ENCODE data around the gene GALNT6. TPM values are rescaled to one million over a fixed set of nuclear protein-coding genes. Genes with fewer than 3 reads are reported as not detected.

Gene GALNT6
- total and polyA plus RNA-seq, 2 donors (not counting 1 experiment from before 2014, with no cell fraction given) = 25.2 to 115 TPM

DNA sequence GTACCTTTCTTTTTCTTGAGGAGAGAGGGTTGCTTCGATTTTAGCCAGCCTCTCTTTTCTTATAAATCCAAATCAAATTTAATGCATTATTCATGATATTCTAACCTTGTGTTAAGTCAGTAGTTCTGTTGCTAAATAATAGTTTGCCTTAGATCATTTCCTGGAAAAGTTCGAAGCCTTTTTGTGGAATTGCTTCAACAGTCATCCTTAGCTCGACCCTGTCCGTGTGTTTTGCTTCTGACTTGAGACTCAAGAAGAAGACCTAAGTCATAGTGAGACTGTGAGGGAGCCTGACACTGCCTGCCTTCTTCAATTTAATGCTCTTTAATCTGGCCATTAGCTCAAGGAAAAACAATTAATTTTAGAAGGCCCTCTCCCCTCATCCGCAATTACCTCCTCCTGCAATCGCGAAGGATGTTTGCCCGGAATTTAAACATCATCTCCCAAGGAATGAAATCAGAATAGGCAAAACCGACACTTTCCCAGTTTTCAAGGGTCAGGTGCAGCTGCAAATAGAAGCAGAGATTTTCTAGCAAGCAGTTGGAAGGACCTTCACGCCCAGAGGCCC, 33.0 kb upstream of the GALNT6 start:
- no peak for TF ChIP-seq EZH2 (IDR thresholded peaks at IDR 0.05; ENCODE audit: low read length, missing control alignments)
- TF ChIP-seq, protein P1, sequence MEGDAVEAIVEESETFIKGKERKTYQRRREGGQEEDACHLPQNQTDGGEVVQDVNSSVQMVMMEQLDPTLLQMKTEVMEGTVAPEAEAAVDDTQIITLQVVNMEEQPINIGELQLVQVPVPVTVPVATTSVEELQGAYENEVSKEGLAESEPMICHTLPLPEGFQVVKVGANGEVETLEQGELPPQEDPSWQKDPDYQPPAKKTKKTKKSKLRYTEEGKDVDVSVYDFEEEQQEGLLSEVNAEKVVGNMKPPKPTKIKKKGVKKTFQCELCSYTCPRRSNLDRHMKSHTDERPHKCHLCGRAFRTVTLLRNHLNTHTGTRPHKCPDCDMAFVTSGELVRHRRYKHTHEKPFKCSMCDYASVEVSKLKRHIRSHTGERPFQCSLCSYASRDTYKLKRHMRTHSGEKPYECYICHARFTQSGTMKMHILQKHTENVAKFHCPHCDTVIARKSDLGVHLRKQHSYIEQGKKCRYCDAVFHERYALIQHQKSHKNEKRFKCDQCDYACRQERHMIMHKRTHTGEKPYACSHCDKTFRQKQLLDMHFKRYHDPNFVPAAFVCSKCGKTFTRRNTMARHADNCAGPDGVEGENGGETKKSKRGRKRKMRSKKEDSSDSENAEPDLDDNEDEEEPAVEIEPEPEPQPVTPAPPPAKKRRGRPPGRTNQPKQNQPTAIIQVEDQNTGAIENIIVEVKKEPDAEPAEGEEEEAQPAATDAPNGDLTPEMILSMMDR (conservative IDR thresholded peaks at IDR 0.05 in 1 of 2, IDR thresholded peaks at IDR 0.05 in 1 of 2; ENCODE audit: low read depth in 1 of 2, low read length in 2 of 2) = no peak
- peak overlapping the region in 3 of 4 experiments; percentile 38 to 87 (median 73) for H3K4me3 ChIP-seq (replicated peaks in 1 of 4; ENCODE audit: control extremely low read depth in 1 of 4, insufficient read depth in 1 of 4, low read depth in 3 of 4, low read length in 4 of 4)
- peak in 1 of 2 donors; percentile 10 for DNase-seq (ENCODE audit: low read depth in 2 of 2)
- peak overlapping the region; percentile 75 for H3K4me2 ChIP-seq (ENCODE audit: extremely low read depth, insufficient read depth, low read length)
- H3K36me3 ChIP-seq (ENCODE audit: control insufficient read depth, insufficient read depth, low read length) = no peaks in the 10 kb centered on the region
- no peaks in the 10 kb centered on the region for H3K27me3 ChIP-seq (ENCODE audit: control insufficient read depth, insufficient read depth, low read length)
- no peak overlapping the region for H3K9ac ChIP-seq (ENCODE audit: insufficient read depth, low read length)
- peaks cover 2% of the 10 kb centered on the region for H3K4me1 ChIP-seq (ENCODE audit: control insufficient read depth, extremely low read depth, insufficient read depth, low read length)
- H3K27ac ChIP-seq (ENCODE audit: insufficient read depth, low read length) = no peak overlapping the region
- no peaks in the 10 kb centered on the region for H4K20me1 ChIP-seq (ENCODE audit: control insufficient read depth, extremely low read depth, insufficient read depth, low read length)
- peak overlapping the region; percentile 49 for H2AFZ ChIP-seq (ENCODE audit: low read length)
- H3K79me2 ChIP-seq (ENCODE audit: control insufficient read depth, insufficient read depth, low read length) = peaks cover 2% of the 10 kb centered on the region
- no peaks in the 10 kb centered on the region for H3K9me3 ChIP-seq (ENCODE audit: control insufficient read depth, insufficient read depth, low read depth, low read length)

DNA sequence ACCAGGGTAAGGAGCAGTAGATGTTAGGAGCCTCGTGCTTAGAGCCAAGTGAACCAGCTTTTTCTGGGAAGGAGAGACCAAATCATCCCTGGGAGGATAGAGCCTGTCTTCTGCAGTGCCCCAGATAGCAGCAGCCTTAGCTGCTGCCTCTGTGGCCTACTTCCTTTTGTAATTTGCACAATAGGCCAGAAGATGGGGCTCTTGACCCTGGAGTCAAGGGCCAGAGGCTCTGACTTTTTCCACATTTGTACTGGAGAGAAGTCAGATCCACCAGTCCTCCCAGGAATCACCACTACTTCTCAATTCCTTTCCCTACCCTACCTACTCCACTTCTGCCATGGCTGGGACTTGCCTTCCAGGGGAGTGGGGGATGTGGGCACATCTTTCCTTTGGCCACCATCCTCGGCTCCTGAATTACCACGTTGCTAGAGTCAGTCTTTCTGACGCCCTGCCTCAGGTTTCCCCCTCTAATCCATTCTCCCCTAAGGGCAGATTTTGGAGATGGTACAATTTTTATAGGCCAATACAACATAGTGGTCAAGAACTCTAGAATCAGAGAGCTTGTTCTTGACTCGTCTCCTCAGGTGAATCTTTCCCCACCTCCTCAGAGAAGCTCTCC, 30.2 kb upstream of the GALNT6 start:
- H2AFZ ChIP-seq (ENCODE audit: low read length) = no peak overlapping the region
- H3K4me2 ChIP-seq (ENCODE audit: extremely low read depth, insufficient read depth, low read length) = no peak overlapping the region
- H3K36me3 ChIP-seq (ENCODE audit: control insufficient read depth, insufficient read depth, low read length) = no peaks in the 10 kb centered on the region
- TF ChIP-seq, protein P1 (conservative IDR thresholded peaks at IDR 0.05 in 1 of 2, IDR thresholded peaks at IDR 0.05 in 1 of 2; ENCODE audit: low read depth in 1 of 2, low read length in 2 of 2) = peak; percentile 60 to 62
- no peak for TF ChIP-seq EZH2 (IDR thresholded peaks at IDR 0.05; ENCODE audit: low read length, missing control alignments)
- no peak overlapping the region for H3K4me3 ChIP-seq (replicated peaks in 1 of 4; ENCODE audit: control extremely low read depth in 1 of 4, insufficient read depth in 1 of 4, low read depth in 3 of 4, low read length in 4 of 4)
- peak; percentile 53 to 75 for DNase-seq (ENCODE audit: low read depth in 2 of 2)
- no peaks in the 10 kb centered on the region for H3K9me3 ChIP-seq (ENCODE audit: control insufficient read depth, insufficient read depth, low read depth, low read length)
- peaks cover 2% of the 10 kb centered on the region for H3K4me1 ChIP-seq (ENCODE audit: control insufficient read depth, extremely low read depth, insufficient read depth, low read length)
- H3K9ac ChIP-seq (ENCODE audit: insufficient read depth, low read length) = no peak overlapping the region
- no peak overlapping the region for H3K27ac ChIP-seq (ENCODE audit: insufficient read depth, low read length)
- H4K20me1 ChIP-seq (ENCODE audit: control insufficient read depth, extremely low read depth, insufficient read depth, low read length) = no peaks in the 10 kb centered on the region
- H3K27me3 ChIP-seq (ENCODE audit: control insufficient read depth, insufficient read depth, low read length) = no peaks in the 10 kb centered on the region
- peaks cover 2% of the 10 kb centered on the region for H3K79me2 ChIP-seq (ENCODE audit: control insufficient read depth, insufficient read depth, low read length)

DNA sequence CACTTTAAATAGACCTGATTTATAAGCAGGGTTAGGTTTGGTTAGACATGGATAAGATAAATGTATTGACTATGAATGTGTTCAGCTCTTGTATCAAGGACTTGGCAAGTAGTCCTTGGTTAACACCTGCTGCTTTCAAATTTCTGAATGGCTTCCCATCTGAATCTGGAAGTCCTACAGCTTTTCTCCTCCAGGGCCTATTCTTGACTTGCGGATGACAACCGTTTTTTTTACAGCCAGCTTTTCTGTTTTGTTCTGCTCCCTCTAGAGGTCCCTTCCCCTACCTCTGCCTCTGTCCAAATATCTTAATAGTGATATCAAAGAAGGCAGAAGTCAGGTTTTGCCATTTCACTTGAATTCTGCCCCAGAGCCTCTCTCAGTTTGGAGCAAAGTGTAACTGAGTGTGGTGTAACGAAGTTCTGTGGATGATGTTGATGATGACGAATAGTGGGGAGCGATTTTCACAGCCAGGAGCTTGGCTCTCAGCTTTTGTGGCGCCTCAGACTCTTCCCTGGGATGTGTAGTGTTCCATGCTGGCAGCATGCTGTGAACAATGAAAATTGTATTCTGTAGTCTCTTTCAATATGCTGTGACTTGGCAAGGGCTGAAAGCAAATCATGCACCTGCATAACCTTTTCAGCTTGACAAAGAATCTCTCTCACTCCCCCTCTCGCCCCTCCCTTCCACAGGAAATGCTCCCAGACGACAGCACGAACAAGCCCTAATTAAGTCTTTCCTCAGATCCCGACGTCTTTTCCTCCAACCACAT, 28.4 kb upstream of the GALNT6 start:
- Histone ChIP-seq H3K9ac (ENCODE audit: insufficient read depth, low read length) (no peak overlapping the region), H3K79me2 (ENCODE audit: control insufficient read depth, insufficient read depth, low read length) (no peaks in the 10 kb centered on the region), H3K4me2 (ENCODE audit: extremely low read depth, insufficient read depth, low read length) (no peak overlapping the region), H3K4me3 (replicated peaks in 1 of 4; ENCODE audit: control extremely low read depth in 1 of 4, insufficient read depth in 1 of 4, low read depth in 3 of 4, low read length in 4 of 4) (no peak overlapping the region), H3K4me1 (ENCODE audit: control insufficient read depth, extremely low read depth, insufficient read depth, low read length) (no peaks in the 10 kb centered on the region), H3K27me3 (ENCODE audit: control insufficient read depth, insufficient read depth, low read length) (no peaks in the 10 kb centered on the region), H2AFZ (ENCODE audit: low read length) (no peak overlapping the region), H3K9me3 (ENCODE audit: control insufficient read depth, insufficient read depth, low read depth, low read length) (no peaks in the 10 kb centered on the region), H3K36me3 (ENCODE audit: control insufficient read depth, insufficient read depth, low read length) (no peaks in the 10 kb centered on the region), H4K20me1 (ENCODE audit: control insufficient read depth, extremely low read depth, insufficient read depth, low read length) (no peaks in the 10 kb centered on the region), H3K27ac (ENCODE audit: insufficient read depth, low read length) (no peak overlapping the region)
- TF ChIP-seq, protein P1 (conservative IDR thresholded peaks at IDR 0.05 in 1 of 2, IDR thresholded peaks at IDR 0.05 in 1 of 2; ENCODE audit: low read depth in 1 of 2, low read length in 2 of 2) = peak; percentile 21 to 28
- TF ChIP-seq EZH2 (IDR thresholded peaks at IDR 0.05; ENCODE audit: low read length, missing control alignments) = no peak
- DNase-seq (ENCODE audit: low read depth in 2 of 2) = peak in 1 of 2 donors; percentile 7
